Liver (tissue), 9 donors: ENCODE data around the gene MOB3B. TPM values are rescaled to one million over a fixed set of nuclear protein-coding genes. Genes with fewer than 3 reads are reported as not detected.

ENCODE experiments used
- DNase-seq: peaks from one replicate; pipeline ENCODE4 v3.0.0-alpha.2; 2017; ENCODE audit warnings: low spot score
- H3K27ac ChIP-seq, 2 donors: one replicate each; pipeline ENCODE4 v1.7.0; 2013; ENCODE audit warnings: inconsistent platforms in 2 of 2, low read length in 2 of 2, control low read depth in 1 of 2, low read depth in 1 of 2, mild to moderate bottlenecking in 1 of 2
- H3K27me3 ChIP-seq, 4 donors: one replicate each; pipeline versions ENCODE4 v1.6.1 to v1.7.0; 2013; ENCODE audit warnings: low read length in 3 of 4, inconsistent platforms in 1 of 4, mild to moderate bottlenecking in 1 of 4, moderate library complexity in 1 of 4; ENCODE audit not compliant: control insufficient read depth in 4 of 4, insufficient read depth in 4 of 4
- H3K36me3 ChIP-seq, 4 donors: one replicate each; pipeline versions ENCODE4 v1.6.1 to v1.7.0; 2013; ENCODE audit warnings: low read length in 3 of 4, mild to moderate bottlenecking in 3 of 4, low read depth in 1 of 4, moderate library complexity in 1 of 4; ENCODE audit not compliant: control insufficient read depth in 4 of 4, insufficient read depth in 3 of 4
- H3K4me1 ChIP-seq, 4 donors: one replicate each; pipeline versions ENCODE4 v1.6.1 to v1.7.0; 2013; ENCODE audit warnings: low read length in 3 of 4, mild to moderate bottlenecking in 3 of 4, moderate library complexity in 1 of 4; ENCODE audit not compliant: control insufficient read depth in 4 of 4, insufficient read depth in 4 of 4
- H3K4me3 ChIP-seq, 3 donors: one replicate each; pipeline versions ENCODE4 v1.6.1 to v1.7.0; 2013; ENCODE audit warnings: low read length in 3 of 3, control low read depth in 1 of 3, low read depth in 1 of 3, mild to moderate bottlenecking in 1 of 3
- H3K9ac ChIP-seq, 2 donors: one replicate each; pipeline ENCODE4 v1.7.0; 2013; ENCODE audit warnings: low read length in 2 of 2, mild to moderate bottlenecking in 2 of 2, moderate library complexity in 2 of 2, control low read depth in 1 of 2, low read depth in 1 of 2
- H3K9me3 ChIP-seq, 4 donors: one replicate each; pipeline versions ENCODE4 v1.6.1 to v1.7.0; 2013; ENCODE audit warnings: low read length in 3 of 4; ENCODE audit not compliant: control insufficient read depth in 4 of 4
- ATF3 ChIP-seq: IDR thresholded peaks from 2 replicates; pipeline ENCODE4 v1.6.1; 2016; ENCODE audit warnings: antibody characterized with exemption
- CTCF ChIP-seq: fragments of 150-350 bp; IDR thresholded peaks from 2 replicates; pipeline ENCODE4 v1.5.1; 2017; ENCODE audit warnings: improper control_type of control experiment, low read depth, low read length; ENCODE audit not compliant: missing input control
- EGR1 ChIP-seq, 2 donors: IDR thresholded peaks; 2 replicates each; pipeline ENCODE4 v1.6.1; 2016 to 2018; ENCODE audit warnings: antibody characterized with exemption in 2 of 2, low read depth in 2 of 2
- FOXA1 ChIP-seq: IDR thresholded peaks from 2 replicates; pipeline ENCODE4 v1.6.1; 2016; ENCODE audit warnings: antibody characterized with exemption
- FOXA2 ChIP-seq: IDR thresholded peaks from 2 replicates; pipeline ENCODE4 v1.6.1; 2016; ENCODE audit warnings: antibody characterized with exemption
- GABPA ChIP-seq, 2 donors: IDR thresholded peaks in 1 of 2; conservative IDR thresholded peaks in 1 of 2; 2 replicates each; pipeline ENCODE4 v1.6.1; 2016; ENCODE audit warnings: antibody characterized with exemption in 2 of 2, mild to moderate bottlenecking in 1 of 2, moderate library complexity in 1 of 2
- HNF4A ChIP-seq, 2 donors: conservative IDR thresholded peaks; 2 replicates each; pipeline ENCODE4 v1.6.1; 2016; ENCODE audit warnings: antibody characterized with exemption in 2 of 2, mild to moderate bottlenecking in 2 of 2
- HNF4G ChIP-seq: IDR thresholded peaks from 2 replicates; pipeline ENCODE4 v1.6.1; 2016; ENCODE audit warnings: antibody characterized with exemption
- JUND ChIP-seq, 2 donors: IDR thresholded peaks; 2 replicates each; pipeline ENCODE4 v1.6.1; 2016; ENCODE audit warnings: antibody characterized with exemption in 2 of 2
- MAX ChIP-seq: IDR thresholded peaks from 2 replicates; pipeline ENCODE4 v1.6.1; 2016; ENCODE audit warnings: antibody characterized with exemption
- NR2F2 ChIP-seq: IDR thresholded peaks from 2 replicates; pipeline ENCODE4 v1.6.1; 2016; ENCODE audit warnings: antibody characterized with exemption
- RAD21 ChIP-seq, 2 donors: IDR thresholded peaks; 2 replicates each; pipeline ENCODE4 v1.6.1; 2016; ENCODE audit warnings: antibody characterized with exemption in 2 of 2, mild to moderate bottlenecking in 2 of 2
- REST ChIP-seq: IDR thresholded peaks from 2 replicates; pipeline ENCODE4 v1.6.1; 2016; ENCODE audit warnings: antibody characterized with exemption, mild to moderate bottlenecking
- RXRA ChIP-seq, 2 donors: IDR thresholded peaks; 2 replicates each; pipeline ENCODE4 v1.6.1; 2017 to 2018; ENCODE audit warnings: antibody characterized with exemption in 2 of 2, mild to moderate bottlenecking in 1 of 2
- SP1 ChIP-seq: IDR thresholded peaks from 2 replicates; pipeline ENCODE4 v1.6.1; 2018; ENCODE audit warnings: antibody characterized with exemption, mild to moderate bottlenecking
- TAF1 ChIP-seq: conservative IDR thresholded peaks from 2 replicates; pipeline ENCODE4 v1.6.1; 2016; ENCODE audit warnings: antibody characterized with exemption, mild to moderate bottlenecking
- YY1 ChIP-seq: IDR thresholded peaks from 2 replicates; pipeline ENCODE4 v1.6.1; 2016; ENCODE audit warnings: antibody characterized with exemption, mild to moderate bottlenecking
- ZBTB33 ChIP-seq: IDR thresholded peaks from 2 replicates; pipeline ENCODE4 v1.6.1; 2016; ENCODE audit warnings: antibody characterized with exemption
- WGBS: extraction: QIAGEN DNeasy Blood & Tissue Kit; methylation state at CpG from one replicate; pipeline ENCODE4 v1.1.7; 2013; 5-methylcytosine and 5-hydroxymethylcytosine counted together
- polyA plus RNA-seq, 2 donors: library from polyadenylated mRNA; stranded (reverse) in 1 of 2; unstranded in 1 of 2; fragments of 200-250 nt in 1 of 2; fragments of >200 nt in 1 of 2; fragmentation: Nextera tagmentation in 1 of 2; extraction: Ambion mirVana in 1 of 2; gene quantifications; one replicate each; pipeline versions ENCODE4 v1.2.1 to v1.2.3, GENCODE V29; 2013 to 2015
- total RNA-seq, 2 donors: library from RNA; depleted of rRNA; stranded (reverse); fragments of >200 nt; gene quantifications; one replicate each; pipeline ENCODE4 v1.2.3, GENCODE V29; 2014
- donor health status: healthy.
- donor health status: healthy.
- donor health status: healthy.
- donor health status: healthy.
- donor health status: healthy.

Gene MOB3B
- total and polyA plus RNA-seq, 4 donors = 0.36 to 1.1 (median 0.76) TPM

- 80% methylated on average over 5 of the region's 5 CpGs for WGBS
- H3K4me3 ChIP-seq = no peak overlapping the region
- H3K27me3 ChIP-seq = no peaks in the 10 kb centered on the region
- no peak overlapping the region for H3K9ac ChIP-seq
- DNase-seq = no peak
- no peaks in the 10 kb centered on the region for H3K36me3 ChIP-seq
- H3K4me1 ChIP-seq = peaks cover 0 to under 1% (median 0%) of the 10 kb centered on the region in 4 donors
- H3K9me3 ChIP-seq = no peaks in the 10 kb centered on the region
- no peak overlapping the region for H3K27ac ChIP-seq
- TF ChIP-seq REST (no peak), CTCF (no peak), ZBTB33 (no peak), MAX (no peak), NR2F2 (no peak), TAF1 (no peak), YY1 (no peak), SP1 (no peak), EGR1 (IDR thresholded peaks at IDR 0.05; ENCODE audit: low read depth in 2 of 2) (no peak), HNF4G (no peak), ATF3 (no peak), RXRA (IDR thresholded peaks at IDR 0.05) (no peak), JUND (IDR thresholded peaks at IDR 0.05) (no peak), RAD21 (IDR thresholded peaks at IDR 0.05) (no peak), FOXA1 (no peak), GABPA (IDR thresholded peaks at IDR 0.05 in 1 of 2, conservative IDR thresholded peaks at IDR 0.05 in 1 of 2) (no peak), HNF4A (conservative IDR thresholded peaks at IDR 0.05) (no peak), FOXA2 (no peak)
Measured at GRCh38 chr9:27408001-27408400, 121.6 kb downstream of the MOB3B start.
